KMS-11 (cell line): Measurements from ENCODE around the gene EHF.

ENCODE experiments used
- H2AFZ ChIP-seq: fragments of 200-600 bp; sonication (generic); 2 replicates; pipeline ENCODE4 v1.6.1; 2016; ENCODE audit warnings: antibody characterized with exemption, mixed run types, low read depth
- H3K27ac ChIP-seq: fragments of 200-600 bp; sonication (generic); 2 replicates; pipeline ENCODE4 v1.6.1; 2016; ENCODE audit warnings: mild to moderate bottlenecking, mixed run types
- H3K27me3 ChIP-seq: fragments of 200-600 bp; sonication (generic); 2 replicates; pipeline ENCODE4 v1.6.1; 2017; ENCODE audit warnings: mild to moderate bottlenecking, low read depth, mixed run types, moderate library complexity; ENCODE audit not compliant: insufficient read depth
- H3K36me3 ChIP-seq: fragments of 200-600 bp; sonication (generic); 2 replicates; pipeline ENCODE4 v1.6.1; 2017; ENCODE audit warnings: mild to moderate bottlenecking, mixed run types; ENCODE audit not compliant: insufficient read depth
- H3K4me1 ChIP-seq: fragments of 200-600 bp; sonication (generic); 2 replicates; pipeline ENCODE4 v1.6.1; 2016; ENCODE audit warnings: mild to moderate bottlenecking, low read depth, mixed run types; ENCODE audit not compliant: poor library complexity, severe bottlenecking
- H3K4me2 ChIP-seq: fragments of 200-600 bp; sonication (generic); 2 replicates; pipeline ENCODE4 v1.7.0; 2016; ENCODE audit warnings: mild to moderate bottlenecking, mixed run types
- H3K4me3 ChIP-seq: fragments of 200-600 bp; sonication (generic); IDR thresholded peaks from 2 replicates; pipeline ENCODE4 v1.6.1; 2017; ENCODE audit warnings: low read depth, low read length, mixed read lengths; ENCODE audit not compliant: insufficient read depth
- H3K79me2 ChIP-seq: fragments of 200-600 bp; sonication (generic); 2 replicates; pipeline ENCODE4 v1.6.1; 2016; ENCODE audit warnings: low read depth, mixed run types; ENCODE audit not compliant: insufficient read depth
- H3K9ac ChIP-seq: fragments of 200-600 bp; sonication (generic); 2 replicates; pipeline ENCODE4 v1.6.1; 2016; ENCODE audit warnings: mild to moderate bottlenecking, mixed run types
- H4K20me1 ChIP-seq: fragments of 200-600 bp; sonication (generic); 2 replicates; pipeline ENCODE4 v1.6.1; 2016; ENCODE audit warnings: mild to moderate bottlenecking, mixed run types; ENCODE audit not compliant: insufficient read depth
- CTCF ChIP-seq: fragments of 200-600 bp; sonication (generic); conservative IDR thresholded peaks from 2 replicates; pipeline ENCODE4 v1.6.1; 2017; ENCODE audit warnings: low read depth, mild to moderate bottlenecking, antibody characterized with exemption, low read length, moderate library complexity, mixed read lengths

Gene EHF

GRCh38 chr11:34616086-34616485, 4.8 kb upstream of the EHF start:
- TF ChIP-seq CTCF, result no peak
- Histone ChIP-seq H3K36me3 (no peaks in the 10 kb centered on the region), H3K4me2 (no peak overlapping the region), H3K79me2 (no peaks in the 10 kb centered on the region), H3K27ac (no peak overlapping the region), H2AFZ (no peak overlapping the region), H3K9ac (no peak overlapping the region), H4K20me1 (no peaks in the 10 kb centered on the region), H3K27me3 (no peaks in the 10 kb centered on the region), H3K4me1 (no peaks in the 10 kb centered on the region), H3K4me3 (no peak overlapping the region)

GRCh38 chr11:34616830-34617504, 3.9 kb upstream of the EHF start:
- Histone ChIP-seq H3K79me2 (no peaks in the 10 kb centered on the region), H3K27me3 (no peaks in the 10 kb centered on the region), H2AFZ (no peak overlapping the region), H3K4me3 (no peak overlapping the region), H3K27ac (no peak overlapping the region), H3K4me2 (no peak overlapping the region), H3K36me3 (no peaks in the 10 kb centered on the region), H4K20me1 (no peaks in the 10 kb centered on the region), H3K4me1 (no peaks in the 10 kb centered on the region), H3K9ac (no peak overlapping the region)
- no peak for TF ChIP-seq CTCF

GRCh38 chr11:34618406-34618805, 2.5 kb upstream of the EHF start:
- H3K27me3 ChIP-seq, result no peaks in the 10 kb centered on the region
- H3K4me1 ChIP-seq, result no peaks in the 10 kb centered on the region
- H3K36me3 ChIP-seq, result no peaks in the 10 kb centered on the region
- no peak overlapping the region for H3K9ac ChIP-seq
- no peak overlapping the region for H3K27ac ChIP-seq
- H2AFZ ChIP-seq, result no peak overlapping the region
- H3K79me2 ChIP-seq, result no peaks in the 10 kb centered on the region
- H3K4me2 ChIP-seq, result no peak overlapping the region
- H4K20me1 ChIP-seq, result no peaks in the 10 kb centered on the region
- TF ChIP-seq CTCF, result no peak
- H3K4me3 ChIP-seq, result no peak overlapping the region

- Histone ChIP-seq H3K36me3 (no peaks in the 10 kb centered on the region), H3K4me2 (no peak overlapping the region), H3K4me1 (no peaks in the 10 kb centered on the region), H3K79me2 (no peaks in the 10 kb centered on the region), H3K27me3 (no peaks in the 10 kb centered on the region), H3K4me3 (no peak overlapping the region), H3K9ac (no peak overlapping the region), H3K27ac (no peak overlapping the region), H4K20me1 (no peaks in the 10 kb centered on the region), H2AFZ (no peak overlapping the region)
- no peak for TF ChIP-seq CTCF
Observed at GRCh38 chr11:34619062-34619516, 1.8 kb upstream of the EHF start.
